Measurements from ENCODE around the gene WBP11.
A peak's percentile ranks its signal among the peaks of the same experiment; 100 is the strongest.
"Not testable (repeated sequence)": the region's sequence is repeated elsewhere in the genome, so short reads cannot be mapped to it uniquely, and the experiment has no call there.

Gene WBP11

GRCh38 chr12:14771651-14772137 lies 31.6 kb downstream of the WBP11 start:
- DNase-seq, result no peak

- peak; percentile 60 to 81 for DNase-seq
Measured at GRCh38 chr12:14770496-14771461, 32.5 kb downstream of the WBP11 start.

GRCh38 chr12:14769969-14770495 lies 33.2 kb downstream of the WBP11 start:
- DNase-seq, result peak in 1 of 2 experiments; percentile 63

GRCh38 chr12:14769466-14769968 lies 33.8 kb downstream of the WBP11 start:
- DNase-seq, result no peak

GRCh38 chr12:14768823-14769405 lies 34.4 kb downstream of the WBP11 start:
- no peak for DNase-seq

GRCh38 chr12:14767617-14768016 lies 35.7 kb downstream of the WBP11 start:
- DNase-seq, result peak in 1 of 2 experiments; percentile 28

- no peak for DNase-seq
Measured at GRCh38 chr12:14766649-14767215, 36.5 kb downstream of the WBP11 start.

GRCh38 chr12:14766020-14766419 lies 37.3 kb downstream of the WBP11 start:
- not testable (repeated sequence) for DNase-seq

GRCh38 chr12:14765398-14765797 lies 37.9 kb downstream of the WBP11 start:
- DNase-seq, result no peak

GRCh38 chr12:14759711-14760280 lies 43.5 kb downstream of the WBP11 start:
- not testable (repeated sequence) for DNase-seq

- DNase-seq, result peak in 1 of 2 experiments; percentile 3
Measured at GRCh38 chr12:14756334-14757143, 46.7 kb downstream of the WBP11 start.

GRCh38 chr12:14751986-14752385 lies 51.3 kb downstream of the WBP11 start:
- DNase-seq, result no peak

GRCh38 chr12:14743061-14743460 lies 60.2 kb downstream of the WBP11 start:
- no peak for DNase-seq

- no peak for DNase-seq
Measured at GRCh38 chr12:14741942-14742341, 61.3 kb downstream of the WBP11 start.

- DNase-seq, result no peak
Measured at GRCh38 chr12:14741153-14741552, 62.1 kb downstream of the WBP11 start.

- DNase-seq, result not testable (repeated sequence)
Measured at GRCh38 chr12:14736441-14736840, 66.8 kb downstream of the WBP11 start.
